ENCODE results near the gene C1orf21. TPM values are rescaled to one million over a fixed set of nuclear protein-coding genes. Genes with fewer than 3 reads are reported as not detected.

Gene C1orf21
- total RNA-seq, 4 donors from 2014 or later: 31.6 to 121 (median 38.0) TPM

- TF ChIP-seq CTCF (IDR thresholded peaks at IDR 0.05; ENCODE audit: low read depth): no peak
Observed at GRCh38 chr1:184472136-184472535, 85.3 kb downstream of the C1orf21 start.

GRCh38 chr1:184473176-184473966 is 86.5 kb downstream of the C1orf21 start:
- TF ChIP-seq CTCF (IDR thresholded peaks at IDR 0.05; ENCODE audit: low read depth): no peak

GRCh38 chr1:184476187-184476586 is 89.4 kb downstream of the C1orf21 start:
- no peak for TF ChIP-seq CTCF (IDR thresholded peaks at IDR 0.05; ENCODE audit: low read depth)

GRCh38 chr1:184479435-184480167 is 92.8 kb downstream of the C1orf21 start:
- TF ChIP-seq CTCF (IDR thresholded peaks at IDR 0.05; ENCODE audit: low read depth): no peak

GRCh38 chr1:184480736-184481135 is 93.9 kb downstream of the C1orf21 start:
- TF ChIP-seq CTCF (IDR thresholded peaks at IDR 0.05; ENCODE audit: low read depth): no peak

- TF ChIP-seq CTCF (IDR thresholded peaks at IDR 0.05; ENCODE audit: low read depth): no peak
Observed at GRCh38 chr1:184482136-184482535, 95.3 kb downstream of the C1orf21 start.

- TF ChIP-seq CTCF (IDR thresholded peaks at IDR 0.05; ENCODE audit: low read depth): no peak
Observed at GRCh38 chr1:184483101-184483683, 96.4 kb downstream of the C1orf21 start.
